ENCODE data around the gene KIDINS220.

GRCh38 chr2:8681786-8682692 lies 155.4 kb downstream of the KIDINS220 start, which contains the start of gene ID2:
- TF ChIP-seq RARB (CRISPR knock-in tag; IDR thresholded peaks at IDR 0.05) (no peak), CSRNP3 (CRISPR knock-in tag; IDR thresholded peaks at IDR 0.05) (peak; percentile 91), ZFP30 (CRISPR knock-in tag; IDR thresholded peaks at IDR 0.05) (peak; percentile 63; the same call in 1 of the 2 replicates)
